Measurements from ENCODE around the gene AQP12A. TPM values are rescaled to one million over a fixed set of nuclear protein-coding genes. Genes with fewer than 3 reads are reported as not detected.

AQP12A gene
- total and polyA plus RNA-seq, 5 donors from 2014 or later: not detected

- Mint-ChIP-seq H3K4me3 (no peak overlapping the region), H3K4me1 (peaks cover 0 to 2% (median under 1%) of the 10 kb centered on the region in 4 donors), H3K27me3 (no peaks in the 10 kb centered on the region), H3K36me3 (no peaks in the 10 kb centered on the region), H3K27ac (no peak overlapping the region), H3K9me3 (no peaks in the 10 kb centered on the region)
- peak in 1 of 3 donors; percentile 9 for DNase-seq
- Histone ChIP-seq H3K36me3 (ENCODE audit: control insufficient read depth, insufficient read depth, low read length) (no peaks in the 10 kb centered on the region), H3K9me3 (ENCODE audit: control insufficient read depth in 2 of 2, low read length in 2 of 2) (no peaks in the 10 kb centered on the region), H3K4me3 (ENCODE audit: low read depth, low read length) (no peak overlapping the region), H3K27ac (ENCODE audit: insufficient read depth, low read length, poor library complexity, severe bottlenecking) (no peak overlapping the region), H3K27me3 (ENCODE audit: control insufficient read depth, insufficient read depth, low read length) (no peaks in the 10 kb centered on the region), H3K4me1 (ENCODE audit: control insufficient read depth, insufficient read depth, low read length, poor library complexity, severe bottlenecking) (no peaks in the 10 kb centered on the region)
- ATAC-seq (ENCODE audit: low read depth in 2 of 2): no peak
Measured at GRCh38 chr2:240733803-240734495, 42.3 kb downstream of the AQP12A start.

- Mint-ChIP-seq H3K27me3 (no peaks in the 10 kb centered on the region), H3K27ac (no peak overlapping the region), H3K4me1 (peaks cover 0 to 2% (median under 1%) of the 10 kb centered on the region in 4 donors), H3K4me3 (no peak overlapping the region), H3K36me3 (no peaks in the 10 kb centered on the region), H3K9me3 (no peaks in the 10 kb centered on the region)
- Histone ChIP-seq H3K4me3 (ENCODE audit: low read depth, low read length) (no peak overlapping the region), H3K27me3 (ENCODE audit: control insufficient read depth, insufficient read depth, low read length) (no peaks in the 10 kb centered on the region), H3K4me1 (ENCODE audit: control insufficient read depth, insufficient read depth, low read length, poor library complexity, severe bottlenecking) (no peaks in the 10 kb centered on the region), H3K36me3 (ENCODE audit: control insufficient read depth, insufficient read depth, low read length) (no peaks in the 10 kb centered on the region), H3K27ac (ENCODE audit: insufficient read depth, low read length, poor library complexity, severe bottlenecking) (no peak overlapping the region), H3K9me3 (ENCODE audit: control insufficient read depth in 2 of 2, low read length in 2 of 2) (no peaks in the 10 kb centered on the region)
- DNase-seq (no peak), ATAC-seq (ENCODE audit: low read depth in 2 of 2) (no peak)
Measured at GRCh38 chr2:240734756-240735155, 43.1 kb downstream of the AQP12A start.

- Histone ChIP-seq H3K27me3 (ENCODE audit: control insufficient read depth, insufficient read depth, low read length) (no peaks in the 10 kb centered on the region), H3K4me3 (ENCODE audit: low read depth, low read length) (no peak overlapping the region), H3K27ac (ENCODE audit: insufficient read depth, low read length, poor library complexity, severe bottlenecking) (no peak overlapping the region), H3K4me1 (ENCODE audit: control insufficient read depth, insufficient read depth, low read length, poor library complexity, severe bottlenecking) (no peaks in the 10 kb centered on the region), H3K36me3 (ENCODE audit: control insufficient read depth, insufficient read depth, low read length) (no peaks in the 10 kb centered on the region), H3K9me3 (ENCODE audit: control insufficient read depth in 2 of 2, low read length in 2 of 2) (no peaks in the 10 kb centered on the region)
- Mint-ChIP-seq H3K4me3 (no peak overlapping the region), H3K4me1 (peaks cover 0 to 2% (median under 1%) of the 10 kb centered on the region in 4 donors), H3K27me3 (no peaks in the 10 kb centered on the region), H3K36me3 (no peaks in the 10 kb centered on the region), H3K9me3 (no peaks in the 10 kb centered on the region), H3K27ac (no peak overlapping the region)
- DNase-seq: no peak
- no peak for ATAC-seq (ENCODE audit: low read depth in 2 of 2)
Measured at GRCh38 chr2:240735476-240735875, 43.8 kb downstream of the AQP12A start.

GRCh38 chr2:240736281-240737250, 44.9 kb downstream of the AQP12A start:
- Histone ChIP-seq H3K27ac (ENCODE audit: insufficient read depth, low read length, poor library complexity, severe bottlenecking) (no peak overlapping the region), H3K36me3 (ENCODE audit: control insufficient read depth, insufficient read depth, low read length) (no peaks in the 10 kb centered on the region), H3K4me3 (ENCODE audit: low read depth, low read length) (no peak overlapping the region), H3K9me3 (ENCODE audit: control insufficient read depth in 2 of 2, low read length in 2 of 2) (no peaks in the 10 kb centered on the region), H3K4me1 (ENCODE audit: control insufficient read depth, insufficient read depth, low read length, poor library complexity, severe bottlenecking) (no peaks in the 10 kb centered on the region), H3K27me3 (ENCODE audit: control insufficient read depth, insufficient read depth, low read length) (no peaks in the 10 kb centered on the region)
- Mint-ChIP-seq H3K4me1 (peaks cover 0 to 2% (median under 1%) of the 10 kb centered on the region in 4 donors), H3K9me3 (no peaks in the 10 kb centered on the region), H3K4me3 (no peak overlapping the region), H3K27me3 (no peaks in the 10 kb centered on the region), H3K27ac (no peak overlapping the region), H3K36me3 (no peaks in the 10 kb centered on the region)
- no peak for DNase-seq
- no peak for ATAC-seq (ENCODE audit: low read depth in 2 of 2)

GRCh38 chr2:240737512-240737911, 45.8 kb downstream of the AQP12A start:
- Histone ChIP-seq H3K27ac (ENCODE audit: insufficient read depth, low read length, poor library complexity, severe bottlenecking) (no peak overlapping the region), H3K4me1 (ENCODE audit: control insufficient read depth, insufficient read depth, low read length, poor library complexity, severe bottlenecking) (no peaks in the 10 kb centered on the region), H3K9me3 (ENCODE audit: control insufficient read depth in 2 of 2, low read length in 2 of 2) (no peaks in the 10 kb centered on the region), H3K27me3 (ENCODE audit: control insufficient read depth, insufficient read depth, low read length) (no peaks in the 10 kb centered on the region), H3K36me3 (ENCODE audit: control insufficient read depth, insufficient read depth, low read length) (no peaks in the 10 kb centered on the region), H3K4me3 (ENCODE audit: low read depth, low read length) (no peak overlapping the region)
- Mint-ChIP-seq H3K4me3 (no peak overlapping the region), H3K9me3 (peaks cover 0 to 2% (median 0%) of the 10 kb centered on the region in 7 donors), H3K4me1 (peaks cover 0 to 5% (median under 1%) of the 10 kb centered on the region in 4 donors), H3K36me3 (no peaks in the 10 kb centered on the region), H3K27me3 (no peaks in the 10 kb centered on the region), H3K27ac (no peak overlapping the region)
- ATAC-seq (ENCODE audit: low read depth in 2 of 2) (no peak), DNase-seq (no peak)

GRCh38 chr2:240737958-240738357, 46.3 kb downstream of the AQP12A start:
- Mint-ChIP-seq H3K4me3 (no peak overlapping the region), H3K4me1 (peaks cover 0 to 5% (median under 1%) of the 10 kb centered on the region in 4 donors), H3K9me3 (peaks cover 0 to 2% (median 0%) of the 10 kb centered on the region in 7 donors), H3K36me3 (no peaks in the 10 kb centered on the region), H3K27ac (no peak overlapping the region), H3K27me3 (no peaks in the 10 kb centered on the region)
- Histone ChIP-seq H3K9me3 (ENCODE audit: control insufficient read depth in 2 of 2, low read length in 2 of 2) (no peaks in the 10 kb centered on the region), H3K4me1 (ENCODE audit: control insufficient read depth, insufficient read depth, low read length, poor library complexity, severe bottlenecking) (no peaks in the 10 kb centered on the region), H3K27ac (ENCODE audit: insufficient read depth, low read length, poor library complexity, severe bottlenecking) (no peak overlapping the region), H3K36me3 (ENCODE audit: control insufficient read depth, insufficient read depth, low read length) (no peaks in the 10 kb centered on the region), H3K27me3 (ENCODE audit: control insufficient read depth, insufficient read depth, low read length) (no peaks in the 10 kb centered on the region), H3K4me3 (ENCODE audit: low read depth, low read length) (no peak overlapping the region)
- ATAC-seq (ENCODE audit: low read depth in 2 of 2): no peak
- DNase-seq: no peak

- no peak overlapping the region for H3K4me3 ChIP-seq (ENCODE audit: low read depth, low read length)
- no peaks in the 10 kb centered on the region for H3K36me3 ChIP-seq (ENCODE audit: control insufficient read depth, insufficient read depth, low read length)
- Mint-ChIP-seq H3K27me3 (no peaks in the 10 kb centered on the region), H3K4me3 (peak overlapping the region in 2 of 4 donors; percentile 35 to 54), H3K4me1 (peaks cover 0 to 5% (median 0%) of the 10 kb centered on the region in 4 donors), H3K27ac (peak overlapping the region in 1 of 3 donors; percentile 52), H3K9me3 (peaks cover 0 to 2% (median 0%) of the 10 kb centered on the region in 7 donors), H3K36me3 (no peaks in the 10 kb centered on the region)
- no peak overlapping the region for H3K27ac ChIP-seq (ENCODE audit: insufficient read depth, low read length, poor library complexity, severe bottlenecking)
- ATAC-seq (ENCODE audit: low read depth in 2 of 2) (peak; percentile 40 to 49), DNase-seq (peak in 1 of 3 donors; percentile 10)
- no peaks in the 10 kb centered on the region for H3K9me3 ChIP-seq (ENCODE audit: control insufficient read depth in 2 of 2, low read length in 2 of 2)
- H3K4me1 ChIP-seq (ENCODE audit: control insufficient read depth, insufficient read depth, low read length, poor library complexity, severe bottlenecking): no peaks in the 10 kb centered on the region
- no peaks in the 10 kb centered on the region for H3K27me3 ChIP-seq (ENCODE audit: control insufficient read depth, insufficient read depth, low read length)
Measured at GRCh38 chr2:240739797-240740196, 48.1 kb downstream of the AQP12A start.

Data from CD4-positive, CD25-positive, alpha-beta regulatory T cell (primary cell).